Lower leg skin (tissue), 3 donors: ENCODE data around the gene SLC25A22.

Experiments used
- POLR2A ChIP-seq, 2 donors: fragments of 450-650 bp; IDR thresholded peaks; one replicate each; pipeline ENCODE4 v1.6.1; 2016 to 2017; ENCODE audit warnings: antibody characterized with exemption in 2 of 2, mild to moderate bottlenecking in 1 of 2, moderate library complexity in 1 of 2
- TF ChIP-seq, protein P1 (sequence below), 3 donors: fragments of 450-650 bp; IDR thresholded peaks; one replicate each; pipeline ENCODE4 v1.5.1; 2016; ENCODE audit warnings: antibody characterized with exemption in 3 of 3, mild to moderate bottlenecking in 3 of 3, moderate library complexity in 2 of 3

DNA sequence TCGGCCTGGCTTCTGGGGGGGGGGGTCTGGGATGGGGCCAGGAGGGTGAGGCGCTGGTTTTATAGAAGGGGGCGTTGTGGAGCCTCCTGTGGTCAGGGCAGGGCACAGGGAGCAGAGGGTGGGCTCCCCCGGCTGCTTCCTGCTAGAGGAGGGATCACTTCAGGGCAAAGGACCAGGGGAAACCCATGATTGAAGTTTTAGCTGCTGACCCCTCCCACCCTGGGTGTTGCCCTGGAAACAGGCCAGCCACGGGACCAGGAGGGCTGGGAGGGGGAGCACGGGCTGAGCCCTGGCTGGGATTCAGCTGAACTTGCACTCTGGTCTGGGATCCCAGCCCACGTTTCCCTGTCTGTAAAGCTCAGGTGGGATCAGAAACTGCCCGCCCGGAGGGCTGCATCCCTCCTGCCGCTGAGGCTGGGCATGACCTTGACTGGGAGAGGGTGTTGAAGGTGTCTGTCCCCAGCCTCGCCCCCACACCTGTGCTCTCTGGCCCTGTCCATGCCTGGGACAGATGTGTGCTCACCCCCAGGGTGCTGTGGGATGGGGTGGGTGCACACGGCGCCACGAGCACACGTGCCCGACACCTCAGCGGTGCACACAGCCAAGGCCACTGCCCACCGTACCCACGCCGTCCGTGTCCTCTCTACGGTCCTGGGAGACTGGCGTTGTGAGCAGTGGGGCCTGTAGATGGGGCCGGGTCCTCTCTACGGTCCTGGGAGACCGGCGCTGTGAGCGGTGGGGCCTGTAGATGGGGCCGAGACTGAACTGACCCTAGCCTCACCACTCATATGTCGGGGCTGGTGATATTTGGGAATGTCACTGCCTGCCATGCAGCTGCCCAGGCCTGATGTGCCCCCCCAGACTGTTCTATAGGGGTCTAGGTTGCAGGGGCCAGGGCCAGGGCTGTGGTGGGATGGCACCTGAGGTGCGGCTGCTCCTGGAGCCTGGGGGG is 46.9 kb upstream of the SLC25A22 start:
- TF ChIP-seq, protein P1, sequence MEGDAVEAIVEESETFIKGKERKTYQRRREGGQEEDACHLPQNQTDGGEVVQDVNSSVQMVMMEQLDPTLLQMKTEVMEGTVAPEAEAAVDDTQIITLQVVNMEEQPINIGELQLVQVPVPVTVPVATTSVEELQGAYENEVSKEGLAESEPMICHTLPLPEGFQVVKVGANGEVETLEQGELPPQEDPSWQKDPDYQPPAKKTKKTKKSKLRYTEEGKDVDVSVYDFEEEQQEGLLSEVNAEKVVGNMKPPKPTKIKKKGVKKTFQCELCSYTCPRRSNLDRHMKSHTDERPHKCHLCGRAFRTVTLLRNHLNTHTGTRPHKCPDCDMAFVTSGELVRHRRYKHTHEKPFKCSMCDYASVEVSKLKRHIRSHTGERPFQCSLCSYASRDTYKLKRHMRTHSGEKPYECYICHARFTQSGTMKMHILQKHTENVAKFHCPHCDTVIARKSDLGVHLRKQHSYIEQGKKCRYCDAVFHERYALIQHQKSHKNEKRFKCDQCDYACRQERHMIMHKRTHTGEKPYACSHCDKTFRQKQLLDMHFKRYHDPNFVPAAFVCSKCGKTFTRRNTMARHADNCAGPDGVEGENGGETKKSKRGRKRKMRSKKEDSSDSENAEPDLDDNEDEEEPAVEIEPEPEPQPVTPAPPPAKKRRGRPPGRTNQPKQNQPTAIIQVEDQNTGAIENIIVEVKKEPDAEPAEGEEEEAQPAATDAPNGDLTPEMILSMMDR (IDR thresholded peaks at IDR 0.05) = no peak
- TF ChIP-seq POLR2A (IDR thresholded peaks at IDR 0.05) = no peak
